K562 (cell line): ENCODE results near the gene AURKB. TPM values are rescaled to one million over a fixed set of nuclear protein-coding genes. Genes with fewer than 3 reads are reported as not detected.

Experiments
- AFF4 ChIP-seq: sonication (generic); formaldehyde crosslinking; IDR thresholded peaks from 2 replicates; pipeline ENCODE4 v1.8.0; 2023; ENCODE audit warnings: mild to moderate bottlenecking, missing genetic modification reagents
- ATF3 ChIP-seq, 2 experiments: fragments of 450-650 bp in 1 of 2; sonication (generic) in 1 of 2; formaldehyde crosslinking in 1 of 2; IDR thresholded peaks in 1 of 2; conservative IDR thresholded peaks in 1 of 2; 2 replicates each; pipeline versions ENCODE4 v1.6.1 to v1.8.1; 2016 to 2023; ENCODE audit warnings: mild to moderate bottlenecking in 2 of 2, moderate library complexity in 2 of 2, inconsistent platforms in 1 of 2, missing genetic modification reagents in 1 of 2
- CXXC5 ChIP-seq: fragments of 250-450 bp; sonication (Bioruptor Pico); IDR thresholded peaks from 2 replicates; pipeline ENCODE4 v1.8.0; 2022; ENCODE audit warnings: inconsistent platforms, mild to moderate bottlenecking, moderate library complexity
- HMG20A ChIP-seq: fragments of 450-650 bp; formaldehyde crosslinking; conservative IDR thresholded peaks from 2 replicates; pipeline ENCODE4 v1.4.0; 2020; ENCODE audit warnings: mild to moderate bottlenecking, mixed read lengths
- HNRNPK ChIP-seq: fragments of 200-400 bp; formaldehyde crosslinking; IDR thresholded peaks from one replicate; pipeline ENCODE4 v1.6.1; 2018; ENCODE audit warnings: mild to moderate bottlenecking, low read depth, low read length; ENCODE audit not compliant: poor library complexity, severe bottlenecking
- NCOA6 ChIP-seq: fragments of 450-650 bp; IDR thresholded peaks from 2 replicates; pipeline ENCODE4 v1.6.1; 2017; ENCODE audit warnings: mild to moderate bottlenecking
- NCOR1 ChIP-seq: fragments of 450-650 bp; IDR thresholded peaks from 2 replicates; pipeline ENCODE4 v1.6.1; 2016; ENCODE audit warnings: mild to moderate bottlenecking, moderate library complexity
- POLR2AphosphoS5 ChIP-seq: IDR thresholded peaks from 2 replicates; pipeline ENCODE4 v1.6.1; 2011; ENCODE audit warnings: mild to moderate bottlenecking, low read depth, low read length, moderate library complexity; ENCODE audit not compliant: control insufficient read depth, insufficient read depth
- SP1 ChIP-seq: sonication (generic); formaldehyde crosslinking; IDR thresholded peaks from 2 replicates; pipeline ENCODE4 v1.8.1; 2022; ENCODE audit warnings: mild to moderate bottlenecking, missing genetic modification reagents
- TCFL5 ChIP-seq: fragments of 250-450 bp; sonication (Bioruptor Pico); conservative IDR thresholded peaks from 2 replicates; pipeline ENCODE4 v1.6.1; 2021; ENCODE audit warnings: mild to moderate bottlenecking, moderate library complexity, matching md5 sums
- VEZF1 ChIP-seq: fragments of 200-800 bp; sonication (Bioruptor generic); IDR thresholded peaks from 2 replicates; pipeline ENCODE4 v1.6.1; 2017; ENCODE audit warnings: missing genetic modification characterization, missing compliant biosample characterization
- YY1 ChIP-seq, 3 experiments: IDR thresholded peaks; 2 replicates each; pipeline ENCODE4 v1.6.1; 2011; ENCODE audit warnings: low read length in 2 of 3, mild to moderate bottlenecking in 2 of 3, moderate library complexity in 2 of 3, borderline replicate concordance in 1 of 3, control low read depth in 1 of 3, low read depth in 1 of 3; ENCODE audit not compliant: insufficient read depth in 3 of 3, insufficient replicate concordance in 2 of 3, control insufficient read depth in 1 of 3, insufficient read length in 1 of 3; ENCODE audit errors: extremely low read depth in 1 of 3
- ZMIZ1 ChIP-seq, 2 experiments: fragments of 150-350 bp in 1 of 2; IDR thresholded peaks; 2 replicates each; pipeline ENCODE4 v1.6.1; 2012 to 2016; ENCODE audit warnings: low read depth in 2 of 2, low read length in 2 of 2, mild to moderate bottlenecking in 1 of 2, moderate library complexity in 1 of 2
- ZNF41 ChIP-seq: fragments of 250-450 bp; sonication (Bioruptor Pico); conservative IDR thresholded peaks from 2 replicates; pipeline ENCODE4 v1.4.0; 2020; ENCODE audit warnings: mild to moderate bottlenecking
- ZNF79 ChIP-seq: fragments of 250-450 bp; sonication (Bioruptor Pico); IDR thresholded peaks from 2 replicates; pipeline ENCODE4 v1.4.0; 2020; ENCODE audit warnings: low read depth, mild to moderate bottlenecking, moderate library complexity
- polyA plus RNA-seq, 8 experiments: library from polyadenylated mRNA; depleted of rRNA in 4 of 8; stranded (reverse) in 5 of 8; unstranded in 3 of 8; fragments of >200 nt; fragmentation: Nextera tagmentation in 2 of 8; fragmentation: Illumina TruSeq in 1 of 8; extraction: Ambion mirVana in 2 of 8; extraction: Trizol in 1 of 8; gene quantifications; 2 replicates each; pipeline versions ENCODE4 v1.2.1 to v1.2.3, GENCODE V29; 2011 to 2014; ENCODE audit warnings: inconsistent platforms in 1 of 8, missing spikeins in 1 of 8
- total RNA-seq, 7 experiments: library from RNA; depleted of rRNA in 6 of 7; stranded (reverse); fragments of >200 nt in 6 of 7; fragmentation: Illumina TruSeq in 2 of 7; extraction: Trizol in 2 of 7; gene quantifications; 2 replicates each; pipeline versions ENCODE4 v1.2.1 to v1.2.3, GENCODE V29; 2011 to 2021; ENCODE audit warnings: low replicate concordance in 1 of 7

AURKB gene
- total and polyA plus RNA-seq, 9 of the 15 experiments (the other 6 are each of a cell fraction or from before 2014, with no cell fraction given), result 27.2 to 114 (median 74.8) TPM

- no peak for TF ChIP-seq ATF3 (IDR thresholded peaks at IDR 0.05)
- no peak for TF ChIP-seq ATF3 (CRISPR knock-in tag; conservative IDR thresholded peaks at IDR 0.05)
- no peak for TF ChIP-seq AFF4 (CRISPR knock-in tag)
- TF ChIP-seq VEZF1 (CRISPR knock-in tag), result peak; percentile 96
- TF ChIP-seq YY1 (IDR thresholded peaks at IDR 0.05; ENCODE audit: borderline replicate concordance in 1 of 3, control insufficient read depth in 1 of 3, extremely low read depth in 1 of 3, insufficient read depth in 3 of 3, insufficient read length in 1 of 3, insufficient replicate concordance in 2 of 3, low read depth in 1 of 3, low read length in 2 of 3), result peak in 1 of 3 experiments; percentile 34
- no peak; the same call in 1 of the 2 replicates for TF ChIP-seq POLR2AphosphoS5
- TF ChIP-seq HNRNPK, result no peak
- peak in 1 of 2 experiments; percentile 63; a peak in 2 of 4 replicates for TF ChIP-seq ZMIZ1 (IDR thresholded peaks at IDR 0.05; ENCODE audit: low read depth in 2 of 2, low read length in 2 of 2)
- TF ChIP-seq ZNF79 (CRISPR knock-in tag), result no peak
- no peak for TF ChIP-seq NCOA6
- TF ChIP-seq CXXC5 (CRISPR knock-in tag), result 0 out of 2 replicates have a peak, but pooled peaks have one; percentile 13
- TF ChIP-seq TCFL5 (CRISPR knock-in tag), result no peak
- peak; percentile 61 for TF ChIP-seq NCOR1
- 0 out of 2 replicates have a peak, but pooled peaks have one; percentile 32 for TF ChIP-seq SP1 (CRISPR knock-in tag)
- TF ChIP-seq HMG20A (CRISPR knock-in tag), result no peak
- TF ChIP-seq ZNF41 (CRISPR knock-in tag), result no peak
Measured at GRCh38 chr17:8163978-8164814, 46.2 kb downstream of the AURKB start (continued).
